CD4-positive, alpha-beta T cell (primary cell): ENCODE results near the gene ENTPD5. TPM values are rescaled to one million over a fixed set of nuclear protein-coding genes. Genes with fewer than 3 reads are reported as not detected.
A peak's percentile ranks its signal among the peaks of the same experiment; 100 is the strongest.

ENCODE experiments used
- ATAC-seq: fragments of 200-7000 bp; cut with Tn5 transposase; one replicate; pipeline ENCODE4 v1.10.0; 2022; ENCODE audit warnings: mild to moderate bottlenecking; ENCODE audit not compliant: poor library complexity
- CTCF ChIA-PET: fragments of 350-600 bp; sonication (Branson Sonifier 250); formaldehyde crosslinking; loops from one replicate; lab custom pipeline; 2021; ENCODE audit warnings: antibody characterized with exemption, inconsistent platforms; lab: Charles Lee
- POLR2A ChIA-PET: fragments of 350-600 bp; sonication (Branson Sonifier 250); formaldehyde crosslinking; loops from one replicate; lab custom pipeline; 2021; ENCODE audit warnings: antibody characterized with exemption, inconsistent platforms; lab: Charles Lee
- DNase-seq, 14 experiments: peaks; one replicate each; pipeline ENCODE4 v3.0.0-alpha.2; 2013 to 2020; ENCODE audit warnings: mixed read lengths in 2 of 14
- H3K27ac ChIP-seq, 2 donors: one replicate each; pipeline versions ENCODE4 v1.5.1 to v1.7.0; 2013; ENCODE audit warnings: low read length in 2 of 2, low read depth in 1 of 2, mild to moderate bottlenecking in 1 of 2
- H3K27me3 ChIP-seq, 2 experiments: 1 replicate in 1 of 2; 2 replicates in 1 of 2; pipeline versions ENCODE4 v1.6.1 to v1.7.0; 2013; ENCODE audit warnings: low read length in 2 of 2, control low read depth in 1 of 2, mild to moderate bottlenecking in 1 of 2, moderate library complexity in 1 of 2; ENCODE audit not compliant: insufficient read depth in 2 of 2, control insufficient read depth in 1 of 2
- H3K36me3 ChIP-seq: one replicate; pipeline ENCODE4 v1.6.1; 2013; ENCODE audit warnings: low read length, control low read depth; ENCODE audit not compliant: insufficient read depth
- H3K4me1 ChIP-seq: one replicate; pipeline ENCODE4 v1.6.1; 2013; ENCODE audit warnings: low read length, control low read depth; ENCODE audit not compliant: insufficient read depth
- H3K4me3 ChIP-seq: one replicate; pipeline ENCODE4 v1.5.1; 2013; ENCODE audit warnings: mild to moderate bottlenecking, low read length, moderate library complexity
- H3K9me3 ChIP-seq, 2 experiments: 1 replicate in 1 of 2; 2 replicates in 1 of 2; pipeline versions ENCODE4 v1.6.1 to v1.7.0; 2013; ENCODE audit warnings: low read length in 2 of 2, mild to moderate bottlenecking in 2 of 2, control low read depth in 1 of 2, moderate library complexity in 1 of 2; ENCODE audit not compliant: control insufficient read depth in 1 of 2, insufficient read depth in 1 of 2
- H3K27ac Mint-ChIP-seq: one replicate; pipeline ENCODE4 v1.8.0; 2020; ENCODE audit warnings: mixed read lengths
- H3K27me3 Mint-ChIP-seq: one replicate; pipeline ENCODE4 v1.8.0; 2021; ENCODE audit warnings: mixed read lengths
- H3K36me3 Mint-ChIP-seq: one replicate; pipeline ENCODE4 v1.8.0; 2021; ENCODE audit warnings: low read depth, mixed read lengths
- H3K4me1 Mint-ChIP-seq: one replicate; pipeline ENCODE4 v1.8.0; 2021; ENCODE audit warnings: low read depth, mixed read lengths
- H3K4me3 Mint-ChIP-seq: one replicate; pipeline ENCODE4 v1.8.0; 2020; ENCODE audit warnings: mild to moderate bottlenecking, mixed read lengths
- H3K9me3 Mint-ChIP-seq: one replicate; pipeline ENCODE4 v1.8.0; 2020; ENCODE audit warnings: mixed read lengths
- intact Hi-C, 2 experiments: fragments of 100-400 bp; cut with DNase I in 1 of 2; cut with micrococcal nuclease in 1 of 2; formaldehyde crosslinking; loops; one replicate each; pipeline versions ENCODE4 v1.15.1 to v1.9.0; 2023 to 2025; cut with DNase I, micrococcal nuclease
- total RNA-seq, 174 experiments: library from RNA in 2 of 174; stranded (reverse) in 2 of 174; gene quantifications; one replicate each; pipeline ENCODE4 v1.2.3 and lab custom pipeline; 2021 to 2026
- TF ChIP-seq, protein P1 (sequence below): fragments of 200-600 bp; IDR thresholded peaks from one replicate; pipeline ENCODE4 v1.8.0; 2022; ENCODE audit warnings: antibody characterized with exemption, mild to moderate bottlenecking

The ENTPD5 gene
- total RNA-seq, 2 experiments from 2014 or later, result 5.5 to 7.1 TPM

DNA sequence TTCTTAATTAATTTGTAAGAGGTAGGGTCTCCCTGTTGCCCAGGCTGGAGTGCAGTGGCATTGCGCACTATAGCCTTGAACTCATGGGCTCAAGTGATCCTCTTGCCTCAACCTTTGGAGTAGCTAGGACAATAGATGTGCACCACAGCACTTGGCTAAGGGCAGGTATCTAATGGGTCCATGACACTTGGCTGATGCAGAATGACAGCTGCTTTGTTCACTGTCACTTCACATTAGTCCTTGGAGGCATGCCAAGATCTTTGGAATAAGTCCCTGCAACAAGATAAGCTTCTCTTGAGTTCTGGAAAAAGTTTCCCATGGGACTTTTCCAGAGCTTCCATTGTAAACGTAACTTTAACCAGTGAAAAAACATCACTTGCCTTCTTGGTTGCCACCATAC lies 45.6 kb downstream of the ENTPD5 start:
- Mint-ChIP-seq H3K36me3 (peaks cover 42% of the 10 kb centered on the region), H3K27me3 (no peaks in the 10 kb centered on the region), H3K4me1 (no peaks in the 10 kb centered on the region), H3K4me3 (no peak overlapping the region), H3K27ac (no peak overlapping the region), H3K9me3 (no peaks in the 10 kb centered on the region)
- intact Hi-C loops, result no loop called here
- CTCF ChIA-PET, result no interaction called here
- no peak overlapping the region for H3K27ac ChIP-seq
- ATAC-seq, result no peak
- H3K36me3 ChIP-seq, result peaks cover 13% of the 10 kb centered on the region
- H3K9me3 ChIP-seq, result no peaks in the 10 kb centered on the region
- DNase-seq, result no peak
- POLR2A ChIA-PET, result no interaction called here
- H3K4me1 ChIP-seq, result no peaks in the 10 kb centered on the region
- TF ChIP-seq, protein P1, sequence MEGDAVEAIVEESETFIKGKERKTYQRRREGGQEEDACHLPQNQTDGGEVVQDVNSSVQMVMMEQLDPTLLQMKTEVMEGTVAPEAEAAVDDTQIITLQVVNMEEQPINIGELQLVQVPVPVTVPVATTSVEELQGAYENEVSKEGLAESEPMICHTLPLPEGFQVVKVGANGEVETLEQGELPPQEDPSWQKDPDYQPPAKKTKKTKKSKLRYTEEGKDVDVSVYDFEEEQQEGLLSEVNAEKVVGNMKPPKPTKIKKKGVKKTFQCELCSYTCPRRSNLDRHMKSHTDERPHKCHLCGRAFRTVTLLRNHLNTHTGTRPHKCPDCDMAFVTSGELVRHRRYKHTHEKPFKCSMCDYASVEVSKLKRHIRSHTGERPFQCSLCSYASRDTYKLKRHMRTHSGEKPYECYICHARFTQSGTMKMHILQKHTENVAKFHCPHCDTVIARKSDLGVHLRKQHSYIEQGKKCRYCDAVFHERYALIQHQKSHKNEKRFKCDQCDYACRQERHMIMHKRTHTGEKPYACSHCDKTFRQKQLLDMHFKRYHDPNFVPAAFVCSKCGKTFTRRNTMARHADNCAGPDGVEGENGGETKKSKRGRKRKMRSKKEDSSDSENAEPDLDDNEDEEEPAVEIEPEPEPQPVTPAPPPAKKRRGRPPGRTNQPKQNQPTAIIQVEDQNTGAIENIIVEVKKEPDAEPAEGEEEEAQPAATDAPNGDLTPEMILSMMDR, result no peak
- no peak overlapping the region for H3K4me3 ChIP-seq
- no peaks in the 10 kb centered on the region for H3K27me3 ChIP-seq

DNA sequence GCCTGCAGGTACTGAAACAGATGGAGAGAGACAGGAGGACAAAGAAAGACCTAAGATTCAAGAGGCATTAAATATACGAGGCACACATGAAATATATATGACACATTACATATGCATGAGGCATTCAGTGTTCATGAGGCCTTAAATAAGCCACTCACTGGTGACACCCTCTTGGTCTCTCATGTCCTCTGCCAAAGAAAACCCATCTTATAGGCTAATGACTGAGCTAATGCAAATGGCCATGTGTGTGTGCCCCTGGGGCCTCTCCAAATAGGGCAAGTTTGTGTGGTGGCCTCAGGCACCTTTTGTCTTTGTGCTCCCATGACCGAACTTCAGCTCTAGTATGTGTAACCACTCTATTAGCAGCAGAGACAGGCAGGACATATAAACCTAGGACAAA lies 50.2 kb downstream of the ENTPD5 start:
- Histone ChIP-seq H3K36me3 (peaks cover 19% of the 10 kb centered on the region), H3K27ac (no peak overlapping the region), H3K9me3 (no peaks in the 10 kb centered on the region), H3K4me1 (no peaks in the 10 kb centered on the region), H3K4me3 (no peak overlapping the region), H3K27me3 (no peaks in the 10 kb centered on the region)
- Mint-ChIP-seq H3K27me3 (no peaks in the 10 kb centered on the region), H3K27ac (no peak overlapping the region), H3K9me3 (no peaks in the 10 kb centered on the region), H3K4me1 (no peaks in the 10 kb centered on the region), H3K36me3 (peaks cover 45% of the 10 kb centered on the region), H3K4me3 (no peak overlapping the region)
- POLR2A ChIA-PET, result no interaction called here
- ATAC-seq (no peak), DNase-seq (no peak)
- TF ChIP-seq, protein P1, result no peak
- intact Hi-C loops, result no loop called here
- CTCF ChIA-PET, result no interaction called here

DNA sequence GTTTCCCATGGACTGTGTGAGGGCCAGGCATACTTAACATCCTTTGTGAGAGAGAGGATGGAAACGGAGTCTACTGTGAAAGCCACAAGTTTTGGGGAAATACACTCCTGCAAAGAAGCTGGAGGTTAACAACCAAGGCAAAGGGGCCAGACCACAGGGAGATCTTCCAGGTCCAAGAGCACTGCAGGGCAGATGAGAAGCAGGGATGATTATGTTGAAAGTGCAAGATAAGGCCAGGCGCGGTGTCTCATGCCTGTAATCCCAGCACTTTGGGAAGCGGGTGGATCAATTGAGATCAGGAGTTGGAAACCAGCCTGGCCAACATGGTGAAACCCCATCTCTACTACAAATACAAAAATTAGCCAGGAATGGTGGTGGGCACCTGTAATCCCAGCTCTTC lies 53.9 kb downstream of the ENTPD5 start:
- no peaks in the 10 kb centered on the region for H3K9me3 Mint-ChIP-seq
- H3K4me1 Mint-ChIP-seq, result no peaks in the 10 kb centered on the region
- H3K27ac Mint-ChIP-seq, result peak overlapping the region; percentile 24
- peaks cover 50% of the 10 kb centered on the region for H3K36me3 ChIP-seq
- H3K27me3 ChIP-seq, result no peaks in the 10 kb centered on the region
- no peak for DNase-seq
- H3K27ac ChIP-seq, result no peak overlapping the region
- TF ChIP-seq, protein P1, result no peak
- H3K27me3 Mint-ChIP-seq, result no peaks in the 10 kb centered on the region
- no peaks in the 10 kb centered on the region for H3K9me3 ChIP-seq
- ChIA-PET CTCF (no interaction called here), POLR2A (no interaction called here)
- no peak overlapping the region for H3K4me3 ChIP-seq
- H3K36me3 Mint-ChIP-seq, result peaks cover 62% of the 10 kb centered on the region
- no peaks in the 10 kb centered on the region for H3K4me1 ChIP-seq
- intact Hi-C loops, result no loop called here
- H3K4me3 Mint-ChIP-seq, result no peak overlapping the region
- no peak for ATAC-seq
